Amniotic epithelial cell (primary cell): Measurements from ENCODE around the gene PPP1R7.
"Not testable (repeated sequence)": the region's sequence is repeated elsewhere in the genome, so short reads cannot be mapped to it uniquely, and the experiment has no call there.

Experiments
- DNase-seq: peaks from one replicate; pipeline ENCODE4 v3.0.0-alpha.2; 2010; ENCODE audit warnings: low read depth

PPP1R7 gene

GRCh38 chr2:241195506-241196130, 45.4 kb downstream of the PPP1R7 start:
- no peak for DNase-seq

GRCh38 chr2:241197246-241197645, 47.0 kb downstream of the PPP1R7 start:
- not testable (repeated sequence) for DNase-seq

GRCh38 chr2:241197947-241198346, 47.7 kb downstream of the PPP1R7 start:
- DNase-seq, result no peak

GRCh38 chr2:241198381-241199279, 48.4 kb downstream of the PPP1R7 start:
- DNase-seq, result no peak

GRCh38 chr2:241199286-241199685, 49.0 kb downstream of the PPP1R7 start:
- DNase-seq, result no peak

- DNase-seq, result no peak
Observed at GRCh38 chr2:241199897-241200821, 49.9 kb downstream of the PPP1R7 start.

- DNase-seq, result no peak
Observed at GRCh38 chr2:241200822-241201395, 50.6 kb downstream of the PPP1R7 start.

- no peak for DNase-seq
Observed at GRCh38 chr2:241201445-241202267, 51.4 kb downstream of the PPP1R7 start.

GRCh38 chr2:241202268-241202585, 52.0 kb downstream of the PPP1R7 start:
- DNase-seq, result no peak

GRCh38 chr2:241202681-241203080, 52.4 kb downstream of the PPP1R7 start:
- no peak for DNase-seq

GRCh38 chr2:241203218-241204009, 53.1 kb downstream of the PPP1R7 start:
- no peak for DNase-seq

GRCh38 chr2:241204010-241204384, 53.7 kb downstream of the PPP1R7 start:
- DNase-seq, result no peak

GRCh38 chr2:241204490-241204889, 54.2 kb downstream of the PPP1R7 start:
- DNase-seq, result no peak

GRCh38 chr2:241205086-241205485, 54.8 kb downstream of the PPP1R7 start:
- no peak for DNase-seq

- no peak for DNase-seq
Observed at GRCh38 chr2:241207151-241207550, 56.9 kb downstream of the PPP1R7 start.

- DNase-seq, result no peak
Observed at GRCh38 chr2:241207641-241208040, 57.4 kb downstream of the PPP1R7 start.

- DNase-seq, result no peak
Observed at GRCh38 chr2:241208058-241208457, 57.8 kb downstream of the PPP1R7 start.

GRCh38 chr2:241209271-241209670, 59.0 kb downstream of the PPP1R7 start:
- DNase-seq, result no peak

GRCh38 chr2:241211276-241211675, 61.0 kb downstream of the PPP1R7 start:
- DNase-seq, result no peak

GRCh38 chr2:241213041-241213440, 62.8 kb downstream of the PPP1R7 start:
- DNase-seq, result no peak
